ENCODE measurements around the gene PRC1. TPM values are rescaled to one million over a fixed set of nuclear protein-coding genes. Genes with fewer than 3 reads are reported as not detected.

PRC1 gene
- total RNA-seq, 1 donor from 2014 or later: 11.8 TPM

DNA sequence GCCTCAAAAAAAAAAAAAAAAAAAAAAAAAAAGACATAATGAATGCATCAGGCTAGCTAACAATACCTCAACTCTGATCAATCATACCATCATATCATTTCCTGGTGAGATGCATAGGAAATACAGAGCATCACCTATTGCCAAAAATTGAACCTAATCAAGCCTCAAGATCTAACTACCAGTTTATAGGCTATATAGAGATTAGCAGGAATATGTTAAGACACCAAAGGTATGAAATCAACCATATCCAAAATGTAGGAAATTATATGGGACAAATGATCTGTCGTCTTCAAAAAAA lies 28.4 kb upstream of the PRC1 start:
- FAIRE-seq: no peak
- Histone ChIP-seq H3K4me2 (ENCODE audit: low read length) (peak overlapping the region; percentile 94), H3K9ac (ENCODE audit: low read length) (peak overlapping the region; percentile 89), H3K36me3 (ENCODE audit: insufficient read depth, low read length) (no peaks in the 10 kb centered on the region), H3K9me3 (ENCODE audit: insufficient read depth, low read depth, low read length) (no peaks in the 10 kb centered on the region), H4K20me1 (ENCODE audit: insufficient read depth, low read length) (peaks cover 7% of the 10 kb centered on the region), H2AFZ (ENCODE audit: low read depth, low read length) (peak overlapping the region; percentile 94), H3K27ac (ENCODE audit: low read depth, low read length) (peak overlapping the region; percentile 70), H3K4me3 (ENCODE audit: insufficient read depth, low read depth, low read length) (peak overlapping the region; percentile 97), H3K4me1 (ENCODE audit: insufficient read depth, low read length) (peaks cover 7% of the 10 kb centered on the region), H3K79me2 (ENCODE audit: insufficient read depth, low read length) (peaks cover 42% of the 10 kb centered on the region), H3K27me3 (ENCODE audit: insufficient read depth, low read length) (no peaks in the 10 kb centered on the region)
- Mint-ChIP-seq H3K27ac (ENCODE audit: unreplicated experiment) (no peak overlapping the region), H3K4me1 (ENCODE audit: low read depth, unreplicated experiment) (peaks cover 14% of the 10 kb centered on the region), H3K9me3 (ENCODE audit: unreplicated experiment) (no peaks in the 10 kb centered on the region), H3K36me3 (ENCODE audit: low read depth, unreplicated experiment) (peaks cover 4% of the 10 kb centered on the region), H3K4me3 (ENCODE audit: unreplicated experiment) (peak overlapping the region; percentile 96), H3K27me3 (ENCODE audit: low read depth, unreplicated experiment) (no peaks in the 10 kb centered on the region)
- TF ChIP-seq, protein P1, sequence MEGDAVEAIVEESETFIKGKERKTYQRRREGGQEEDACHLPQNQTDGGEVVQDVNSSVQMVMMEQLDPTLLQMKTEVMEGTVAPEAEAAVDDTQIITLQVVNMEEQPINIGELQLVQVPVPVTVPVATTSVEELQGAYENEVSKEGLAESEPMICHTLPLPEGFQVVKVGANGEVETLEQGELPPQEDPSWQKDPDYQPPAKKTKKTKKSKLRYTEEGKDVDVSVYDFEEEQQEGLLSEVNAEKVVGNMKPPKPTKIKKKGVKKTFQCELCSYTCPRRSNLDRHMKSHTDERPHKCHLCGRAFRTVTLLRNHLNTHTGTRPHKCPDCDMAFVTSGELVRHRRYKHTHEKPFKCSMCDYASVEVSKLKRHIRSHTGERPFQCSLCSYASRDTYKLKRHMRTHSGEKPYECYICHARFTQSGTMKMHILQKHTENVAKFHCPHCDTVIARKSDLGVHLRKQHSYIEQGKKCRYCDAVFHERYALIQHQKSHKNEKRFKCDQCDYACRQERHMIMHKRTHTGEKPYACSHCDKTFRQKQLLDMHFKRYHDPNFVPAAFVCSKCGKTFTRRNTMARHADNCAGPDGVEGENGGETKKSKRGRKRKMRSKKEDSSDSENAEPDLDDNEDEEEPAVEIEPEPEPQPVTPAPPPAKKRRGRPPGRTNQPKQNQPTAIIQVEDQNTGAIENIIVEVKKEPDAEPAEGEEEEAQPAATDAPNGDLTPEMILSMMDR (IDR thresholded peaks at IDR 0.05; ENCODE audit: insufficient read depth, low read depth, low read length): no peak
- no peak for TF ChIP-seq EZH2 (IDR thresholded peaks at IDR 0.05; ENCODE audit: insufficient read depth, low read length)
- no peak for DNase-seq (ENCODE audit: low read depth)

DNA sequence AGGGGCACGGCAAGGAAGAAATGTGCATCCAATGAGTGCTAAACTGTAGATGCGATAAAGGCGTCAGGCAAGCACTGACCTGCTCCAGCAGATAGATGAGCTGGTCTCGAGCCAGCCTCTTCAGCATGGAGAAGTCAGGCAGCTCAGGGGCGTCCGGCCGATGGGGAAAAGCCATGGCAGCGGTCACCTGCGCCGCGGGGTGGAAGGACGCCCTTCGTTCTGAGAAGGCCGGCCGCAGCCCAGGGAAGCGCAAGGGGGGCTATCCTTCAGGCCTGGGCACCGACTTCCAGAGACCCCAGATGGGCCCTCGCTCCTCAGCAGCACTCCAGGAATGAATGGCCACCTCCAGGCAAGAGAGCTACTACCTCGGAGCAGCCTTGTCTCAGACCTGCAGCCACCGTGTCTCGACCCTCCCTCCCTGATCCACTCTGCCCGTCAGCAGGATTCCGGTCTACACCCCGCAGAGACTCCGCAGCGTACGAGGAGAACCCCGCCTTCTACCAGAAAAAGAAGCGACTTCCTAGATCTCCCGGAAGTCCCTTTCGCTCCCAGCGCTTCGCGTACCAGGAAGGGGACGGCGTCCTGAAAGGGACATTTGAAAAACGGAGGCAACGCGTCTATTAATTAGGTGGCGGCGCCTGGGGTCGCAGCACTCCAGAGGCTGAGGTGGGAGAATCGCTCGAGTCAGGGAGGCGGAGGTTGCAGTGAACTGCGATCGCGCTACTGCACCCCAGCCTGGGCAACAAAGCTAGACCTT lies 27.9 kb upstream of the PRC1 start, which contains the start of gene VPS33B:
Gene VPS33B (minus strand): TSS at position 520 of the 757 bp plus-strand sequence. CDS start 345 bp downstream, at position 175.
- no peaks in the 10 kb centered on the region for H3K27me3 Mint-ChIP-seq (ENCODE audit: low read depth, unreplicated experiment)
- Histone ChIP-seq H3K9ac (ENCODE audit: low read length) (peak within 1 kb of the TSS; percentile 89), H3K4me3 (ENCODE audit: insufficient read depth, low read depth, low read length) (peak within 1 kb of the TSS; percentile 97), H3K9me3 (ENCODE audit: insufficient read depth, low read depth, low read length) (no peaks in the 10 kb centered on the region), H3K27me3 (ENCODE audit: insufficient read depth, low read length) (no peaks in the 10 kb centered on the region), H2AFZ (ENCODE audit: low read depth, low read length) (peak within 1 kb of the TSS; percentile 94), H3K4me1 (ENCODE audit: insufficient read depth, low read length) (peaks cover 7% of the 10 kb centered on the region), H3K36me3 (ENCODE audit: insufficient read depth, low read length) (no peaks in the 10 kb centered on the region), H3K27ac (ENCODE audit: low read depth, low read length) (peak within 1 kb of the TSS; percentile 70), H3K4me2 (ENCODE audit: low read length) (peak within 1 kb of the TSS; percentile 94), H3K79me2 (ENCODE audit: insufficient read depth, low read length) (peaks cover 45% of the 10 kb centered on the region), H4K20me1 (ENCODE audit: insufficient read depth, low read length) (peaks cover 8% of the 10 kb centered on the region)
- peak within 1 kb of the TSS; percentile 96 for H3K4me3 Mint-ChIP-seq (ENCODE audit: unreplicated experiment)
- peak within 1 kb of the TSS; percentile 64 for H3K27ac Mint-ChIP-seq (ENCODE audit: unreplicated experiment)
- no peaks in the 10 kb centered on the region for H3K9me3 Mint-ChIP-seq (ENCODE audit: unreplicated experiment)
- FAIRE-seq (no peak), DNase-seq (ENCODE audit: low read depth) (peak; percentile 81)
- peaks cover 14% of the 10 kb centered on the region for H3K4me1 Mint-ChIP-seq (ENCODE audit: low read depth, unreplicated experiment)
- TF ChIP-seq, protein P1 (IDR thresholded peaks at IDR 0.05; ENCODE audit: insufficient read depth, low read depth, low read length): no peak
- TF ChIP-seq EZH2 (IDR thresholded peaks at IDR 0.05; ENCODE audit: insufficient read depth, low read length): no peak
- H3K36me3 Mint-ChIP-seq (ENCODE audit: low read depth, unreplicated experiment): peaks cover 4% of the 10 kb centered on the region

DNA sequence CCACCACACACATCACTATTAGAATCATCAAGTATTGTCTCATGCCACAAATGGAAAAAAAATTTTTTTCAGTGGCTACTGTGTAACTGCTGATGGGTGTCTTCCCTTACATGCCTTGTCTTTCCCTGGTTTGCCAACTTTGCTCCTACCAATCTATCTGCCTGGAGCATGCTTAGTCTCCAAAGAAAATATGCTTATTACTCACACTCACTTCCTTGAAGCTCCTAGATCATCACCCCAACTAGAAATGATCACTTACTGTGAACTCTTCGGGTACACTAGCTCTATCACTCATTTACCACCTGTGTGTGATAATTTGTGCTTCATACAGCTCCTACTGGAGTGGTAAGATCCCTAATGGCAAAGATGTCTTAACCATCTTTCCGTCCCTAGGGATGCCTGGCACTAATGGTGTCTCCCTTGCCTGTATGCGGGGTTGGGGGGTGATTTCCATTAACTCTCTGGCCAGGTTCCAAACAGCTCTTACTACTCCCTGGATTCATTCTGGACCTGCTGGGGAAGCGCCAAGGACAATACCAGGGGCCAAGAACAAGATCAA lies 27.3 kb upstream of the PRC1 start:
- TF ChIP-seq, protein P1 (IDR thresholded peaks at IDR 0.05; ENCODE audit: insufficient read depth, low read depth, low read length): no peak
- no peak for TF ChIP-seq EZH2 (IDR thresholded peaks at IDR 0.05; ENCODE audit: insufficient read depth, low read length)
- Histone ChIP-seq H3K27me3 (ENCODE audit: insufficient read depth, low read length) (no peaks in the 10 kb centered on the region), H3K4me1 (ENCODE audit: insufficient read depth, low read length) (peaks cover 7% of the 10 kb centered on the region), H3K36me3 (ENCODE audit: insufficient read depth, low read length) (peaks cover 2% of the 10 kb centered on the region), H2AFZ (ENCODE audit: low read depth, low read length) (peak overlapping the region; percentile 94), H3K9me3 (ENCODE audit: insufficient read depth, low read depth, low read length) (no peaks in the 10 kb centered on the region), H3K4me3 (ENCODE audit: insufficient read depth, low read depth, low read length) (peak overlapping the region; percentile 97), H3K79me2 (ENCODE audit: insufficient read depth, low read length) (peaks cover 45% of the 10 kb centered on the region), H3K9ac (ENCODE audit: low read length) (peak overlapping the region; percentile 89), H4K20me1 (ENCODE audit: insufficient read depth, low read length) (peaks cover 8% of the 10 kb centered on the region), H3K4me2 (ENCODE audit: low read length) (peak overlapping the region; percentile 94), H3K27ac (ENCODE audit: low read depth, low read length) (peak overlapping the region; percentile 70)
- H3K27ac Mint-ChIP-seq (ENCODE audit: unreplicated experiment): peak overlapping the region; percentile 37
- peaks cover 14% of the 10 kb centered on the region for H3K4me1 Mint-ChIP-seq (ENCODE audit: low read depth, unreplicated experiment)
- FAIRE-seq (no peak), DNase-seq (ENCODE audit: low read depth) (peak; percentile 4)
- no peaks in the 10 kb centered on the region for H3K27me3 Mint-ChIP-seq (ENCODE audit: low read depth, unreplicated experiment)
- H3K4me3 Mint-ChIP-seq (ENCODE audit: unreplicated experiment): peak overlapping the region; percentile 96
- no peaks in the 10 kb centered on the region for H3K9me3 Mint-ChIP-seq (ENCODE audit: unreplicated experiment)
- H3K36me3 Mint-ChIP-seq (ENCODE audit: low read depth, unreplicated experiment): peaks cover 4% of the 10 kb centered on the region

All from astrocyte (in vitro differentiated cells and primary cell).